IMR-90 (cell line): ENCODE results near the gene SSBP2. TPM values are rescaled to one million over a fixed set of nuclear protein-coding genes. Genes with fewer than 3 reads are reported as not detected.

Source experiments
- ATAC-seq: fragments of 200-7000 bp; cut with Tn5 transposase; 2 replicates; pipeline ENCODE4 v1.9.1; 2020; ENCODE audit warnings: low read depth, mild to moderate bottlenecking, moderate library complexity
- BruUV-seq: library from RNA; stranded (reverse); fragments of 400-500 nt; replicated peaks from 2 replicates; lab custom pipeline; 2021; lab: Mats Ljungman, UMichigan
- CTCF ChIA-PET: fragments of 300-600 bp; formaldehyde crosslinking; extraction: SDS; loops from one replicate; lab custom pipeline; 2021; ENCODE audit warnings: antibody characterized with exemption; lab: Yijun Ruan, JAX
- POLR2A ChIA-PET: fragments of 300-600 bp; sonication (Branson Sonifier 250); formaldehyde crosslinking; loops from one replicate; lab custom pipeline; 2022; ENCODE audit warnings: antibody characterized with exemption; ENCODE audit not compliant: unreplicated experiment; lab: Charles Lee
- DNase-seq: peaks from one replicate; pipeline ENCODE4 v3.0.0; 2013
- H2AFZ ChIP-seq: replicated peaks from 2 replicates; pipeline ENCODE3; 2013; ENCODE audit warnings: low read length, mild to moderate bottlenecking; ENCODE audit not compliant: poor library complexity
- H2AK5ac ChIP-seq: 2 replicates; pipeline ENCODE4 v1.6.1; 2013; ENCODE audit warnings: low read depth, low read length, inconsistent platforms
- H2AK9ac ChIP-seq: replicated peaks from 2 replicates; pipeline ENCODE3; 2013; ENCODE audit warnings: mild to moderate bottlenecking, low read depth, low read length, moderate library complexity; ENCODE audit not compliant: poor library complexity
- H2BK120ac ChIP-seq: 2 replicates; pipeline ENCODE4 v1.6.1; 2013; ENCODE audit warnings: low read depth, low read length, inconsistent platforms
- H2BK15ac ChIP-seq: 3 replicates; pipeline ENCODE4 v1.6.1; 2013; ENCODE audit warnings: low read depth, low read length, inconsistent platforms
- H2BK20ac ChIP-seq: 2 replicates; pipeline ENCODE4 v1.6.1; 2013; ENCODE audit warnings: low read depth, mild to moderate bottlenecking, inconsistent platforms, low read length, moderate library complexity
- H2BK5ac ChIP-seq: 2 replicates; pipeline ENCODE4 v1.6.1; 2013; ENCODE audit warnings: mild to moderate bottlenecking, low read depth, low read length, inconsistent platforms; ENCODE audit not compliant: poor library complexity, severe bottlenecking
- H3K14ac ChIP-seq: replicated peaks from 2 replicates; pipeline ENCODE4 v1.6.1; 2013; ENCODE audit warnings: low read depth, low read length, inconsistent platforms
- H3K18ac ChIP-seq: 2 replicates; pipeline ENCODE4 v1.6.1; 2013; ENCODE audit warnings: low read depth, low read length, control low read depth
- H3K23ac ChIP-seq: 2 replicates; pipeline ENCODE4 v1.6.1; 2013; ENCODE audit warnings: low read depth, low read length, inconsistent platforms
- H3K27ac ChIP-seq: 2 replicates; pipeline ENCODE4 v1.5.1; 2013; ENCODE audit warnings: mild to moderate bottlenecking, control low read depth, low read length; ENCODE audit not compliant: insufficient read depth
- H3K27me3 ChIP-seq: 2 replicates; pipeline ENCODE4 v1.6.1; 2013; ENCODE audit warnings: low read length; ENCODE audit not compliant: control insufficient read depth, insufficient read depth
- H3K36me3 ChIP-seq: 2 replicates; pipeline ENCODE4 v1.6.1; 2013; ENCODE audit warnings: low read length, mixed read lengths; ENCODE audit not compliant: control insufficient read depth, insufficient read depth
- H3K4ac ChIP-seq: 2 replicates; pipeline ENCODE4 v1.6.1; 2013; ENCODE audit warnings: low read depth, low read length, inconsistent platforms
- H3K4me1 ChIP-seq: 2 replicates; pipeline ENCODE4 v1.6.1; 2013; ENCODE audit warnings: low read length, mixed read lengths; ENCODE audit not compliant: control insufficient read depth, insufficient read depth
- H3K4me2 ChIP-seq: 2 replicates; pipeline ENCODE4 v1.6.1; 2013; ENCODE audit warnings: low read depth, mild to moderate bottlenecking, control low read depth, low read length, moderate library complexity
- H3K4me3 ChIP-seq: 2 replicates; pipeline ENCODE4 v1.5.1; 2013; ENCODE audit warnings: low read depth, mild to moderate bottlenecking, control low read depth, low read length, moderate library complexity; ENCODE audit not compliant: insufficient read depth
- H3K56ac ChIP-seq: 2 replicates; pipeline ENCODE4 v1.6.1; 2013; ENCODE audit warnings: low read length, inconsistent platforms; ENCODE audit not compliant: insufficient read depth; ENCODE audit errors: extremely low read depth
- H3K79me1 ChIP-seq, 2 experiments: 2 replicates each; pipeline ENCODE4 v1.6.1; 2013; ENCODE audit warnings: low read length in 2 of 2, inconsistent platforms in 1 of 2, low read depth in 1 of 2
- H3K9ac ChIP-seq: 2 replicates; pipeline ENCODE4 v1.6.1; 2013; ENCODE audit warnings: low read depth, low read length, control low read depth
- H3K9me1 ChIP-seq: 2 replicates; pipeline ENCODE4 v1.6.1; 2013; ENCODE audit warnings: low read length, inconsistent platforms; ENCODE audit not compliant: insufficient read depth
- H3K9me3 ChIP-seq: 2 replicates; pipeline ENCODE4 v1.6.1; 2013; ENCODE audit warnings: low read length; ENCODE audit not compliant: control insufficient read depth, insufficient read depth
- H4K20me1 ChIP-seq: 2 replicates; pipeline ENCODE4 v1.6.1; 2013; ENCODE audit warnings: low read length, inconsistent platforms; ENCODE audit not compliant: insufficient read depth
- H4K5ac ChIP-seq: 2 replicates; pipeline ENCODE4 v1.6.1; 2013; ENCODE audit warnings: mild to moderate bottlenecking, low read depth, low read length, control low read depth
- H4K8ac ChIP-seq, 2 experiments: 2 replicates each; pipeline ENCODE4 v1.6.1; 2013; ENCODE audit warnings: low read depth in 2 of 2, low read length in 2 of 2, control low read depth in 1 of 2, inconsistent platforms in 1 of 2
- H4K91ac ChIP-seq: 2 replicates; pipeline ENCODE4 v1.6.1; 2013; ENCODE audit warnings: low read depth, low read length, inconsistent platforms; ENCODE audit not compliant: insufficient read depth
- ELK1 ChIP-seq: fragments of 150-350 bp; IDR thresholded peaks from 2 replicates; pipeline ENCODE4 v1.6.1; 2016; ENCODE audit warnings: low read depth, mild to moderate bottlenecking, low read length, moderate library complexity, borderline replicate concordance
- RAD21 ChIP-seq: IDR thresholded peaks from 2 replicates; pipeline ENCODE4 v1.6.1; 2012; ENCODE audit warnings: low read length, improper control_type of control experiment
- RFX5 ChIP-seq: IDR thresholded peaks from 2 replicates; pipeline ENCODE4 v1.8.0; 2012; ENCODE audit warnings: low read depth, mild to moderate bottlenecking, low read length, moderate library complexity
- dilution Hi-C: fragments of 300-500 bp; cut with HindIII; formaldehyde crosslinking; loops from one replicate; pipeline ENCODE4 v1.14.3; 2018; ENCODE audit warnings: low sequenced_read_pairs; ENCODE audit not compliant: unreplicated experiment
- in situ Hi-C: fragments of 300-500 bp; cut with MboI; formaldehyde crosslinking; loops from 3 replicates; pipeline ENCODE4 v1.14.3; 2019; ENCODE audit warnings: low sequenced_read_pairs, inconsistent platforms, mixed read lengths
- intact Hi-C: fragments of 100-400 bp; cut with micrococcal nuclease; formaldehyde crosslinking; loops from 2 replicates; pipeline ENCODE4 v1.10.0; 2022
- polyA plus RNA-seq, 3 experiments: library from polyadenylated mRNA; depleted of rRNA; stranded (reverse); fragments of >200 nt; gene quantifications; 2 replicates each; pipeline ENCODE4 v1.2.3, GENCODE V29; 2012; ENCODE audit warnings: low replicate concordance in 1 of 3
- total RNA-seq: library from RNA; depleted of rRNA; stranded (reverse); fragments of >200 nt; gene quantifications from 2 replicates; pipeline ENCODE4 v1.2.3, GENCODE V29; 2012

The SSBP2 gene
- total and polyA plus RNA-seq, 2 of the 4 experiments (the other 2 are of a cell fraction), result 38.4 to 42.7 TPM

GRCh38 chr5:81604193-81604592 is 146.7 kb downstream of the SSBP2 start:
- Histone ChIP-seq H3K9me3 (no peaks in the 10 kb centered on the region), H3K9ac (no peak overlapping the region), H3K27me3 (no peaks in the 10 kb centered on the region), H3K4me3 (no peak overlapping the region), H2BK20ac (no peak overlapping the region), H3K27ac (no peak overlapping the region), H2AFZ (no peak overlapping the region), H2AK9ac (no peak overlapping the region), H2BK15ac (no peak overlapping the region), H3K36me3 (peaks cover 4% of the 10 kb centered on the region), H3K79me1 (no peaks in the 10 kb centered on the region), H3K18ac (no peak overlapping the region), H2BK5ac (no peak overlapping the region), H4K91ac (no peak overlapping the region), H3K14ac (no peak overlapping the region), H3K23ac (no peak overlapping the region), H3K56ac (no peak overlapping the region), H2BK120ac (no peak overlapping the region), H4K20me1 (no peaks in the 10 kb centered on the region), H2AK5ac (no peak overlapping the region), H4K8ac (no peak overlapping the region), H4K5ac (no peak overlapping the region), H3K4ac (no peak overlapping the region), H3K4me1 (no peaks in the 10 kb centered on the region), H3K4me2 (no peak overlapping the region), H3K9me1 (no peaks in the 10 kb centered on the region; the same call in 1 of the 2 replicates)
- TF ChIP-seq ELK1, result no peak
- no peak for TF ChIP-seq RFX5
- no peak for TF ChIP-seq RAD21
- no peak for DNase-seq
- in situ Hi-C loops (no loop called here), intact Hi-C loops (no loop called here), dilution Hi-C loops (no loop called here)
- ATAC-seq, result no peak
- POLR2A ChIA-PET, result no interaction called here
- no TSS peak for BruUV-seq
- CTCF ChIA-PET, result no interaction called here
